ENCODE measurements around the gene MALL. TPM values are rescaled to one million over a fixed set of nuclear protein-coding genes. Genes with fewer than 3 reads are reported as not detected.

Gene MALL
- 0.57 TPM in 1 of 2 replicates, not detected in the other for total RNA-seq (2014; rRNA removed; shearing (Covaris generic))

GRCh38 chr2:110115291-110116032, at the start of gene MALL:
Gene MALL, minus strand, starts transcription at chr2:110115822. Its CDS starts 30 bp downstream, at chr2:110115792.

Small RNA genes lying within 50 kb of the gene (small RNA-seq; reads per million reads assigned to genes)
- not detected for gene MIR4267
- gene MIR4436B1, result not detected

Other genes with a start within 250 kb of the MALL start
- gene LIMS3, start 217.1 kb downstream of the MALL start, total RNA-seq (2014; rRNA removed; shearing (Covaris generic)), result 0.11 TPM in 1 of 2 replicates, not detected in the other
- gene NPHP1, start 89.2 kb upstream of the MALL start, total RNA-seq (2014; rRNA removed; shearing (Covaris generic)), result 3.7 and 5.7 TPM in 2 replicates
- not detected in 2 replicates for gene MTLN, start 96.7 kb upstream of the MALL start, total RNA-seq (2014; rRNA removed; shearing (Covaris generic))